ENCODE measurements around the gene WDR33. TPM values are rescaled to one million over a fixed set of nuclear protein-coding genes. Genes with fewer than 3 reads are reported as not detected.

WDR33 gene
- total RNA-seq, 4 donors from 2014 or later: 25.8 to 35.3 (median 33.3) TPM

DNA sequence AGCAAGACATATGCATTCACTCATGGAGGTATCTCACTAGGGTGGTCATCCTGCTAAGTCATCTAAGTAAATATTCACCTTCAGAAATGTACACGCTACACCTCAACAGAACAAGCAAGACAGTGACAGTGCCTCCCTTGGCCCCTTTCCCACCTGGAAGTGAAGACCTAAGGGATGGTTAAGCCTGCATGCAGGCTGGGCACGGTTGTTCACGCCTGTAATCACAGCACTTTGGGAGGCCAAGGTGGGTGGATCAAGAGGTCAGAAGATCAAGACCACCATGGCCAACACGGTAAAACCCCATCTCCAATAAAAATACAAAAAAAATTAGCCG lies 140.0 kb downstream of the WDR33 start:
- TF ChIP-seq, protein P1, sequence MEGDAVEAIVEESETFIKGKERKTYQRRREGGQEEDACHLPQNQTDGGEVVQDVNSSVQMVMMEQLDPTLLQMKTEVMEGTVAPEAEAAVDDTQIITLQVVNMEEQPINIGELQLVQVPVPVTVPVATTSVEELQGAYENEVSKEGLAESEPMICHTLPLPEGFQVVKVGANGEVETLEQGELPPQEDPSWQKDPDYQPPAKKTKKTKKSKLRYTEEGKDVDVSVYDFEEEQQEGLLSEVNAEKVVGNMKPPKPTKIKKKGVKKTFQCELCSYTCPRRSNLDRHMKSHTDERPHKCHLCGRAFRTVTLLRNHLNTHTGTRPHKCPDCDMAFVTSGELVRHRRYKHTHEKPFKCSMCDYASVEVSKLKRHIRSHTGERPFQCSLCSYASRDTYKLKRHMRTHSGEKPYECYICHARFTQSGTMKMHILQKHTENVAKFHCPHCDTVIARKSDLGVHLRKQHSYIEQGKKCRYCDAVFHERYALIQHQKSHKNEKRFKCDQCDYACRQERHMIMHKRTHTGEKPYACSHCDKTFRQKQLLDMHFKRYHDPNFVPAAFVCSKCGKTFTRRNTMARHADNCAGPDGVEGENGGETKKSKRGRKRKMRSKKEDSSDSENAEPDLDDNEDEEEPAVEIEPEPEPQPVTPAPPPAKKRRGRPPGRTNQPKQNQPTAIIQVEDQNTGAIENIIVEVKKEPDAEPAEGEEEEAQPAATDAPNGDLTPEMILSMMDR (IDR thresholded peaks at IDR 0.05): no peak
- no peak for TF ChIP-seq POLR2A (IDR thresholded peaks at IDR 0.05; ENCODE audit: low read depth)
- no peak for TF ChIP-seq EP300 (IDR thresholded peaks at IDR 0.05)
- no peak for TF ChIP-seq POLR2AphosphoS5 (IDR thresholded peaks at IDR 0.05)
- H3K9me3 ChIP-seq: no peaks in the 10 kb centered on the region
- intact Hi-C loops (cut with DNase I): no loop called here
- peak overlapping the region; percentile 97 to 99 (median 98) for H3K27ac ChIP-seq (replicated peaks in 1 of 4)
- peaks cover 51 to 94% (median 81%) of the 10 kb centered on the region in 4 donors for H3K4me1 ChIP-seq
- H3K36me3 ChIP-seq: peaks cover 0 to 20% (median 0%) of the 10 kb centered on the region in 4 donors
- peak overlapping the region; percentile 6 to 92 (median 83) for H3K4me3 ChIP-seq
- WGBS: 54% methylated on average over 5 of the region's 5 CpGs
- no peak for DNase-seq (ENCODE audit: extremely low spot score)
- no peaks in the 10 kb centered on the region for H3K27me3 ChIP-seq

DNA sequence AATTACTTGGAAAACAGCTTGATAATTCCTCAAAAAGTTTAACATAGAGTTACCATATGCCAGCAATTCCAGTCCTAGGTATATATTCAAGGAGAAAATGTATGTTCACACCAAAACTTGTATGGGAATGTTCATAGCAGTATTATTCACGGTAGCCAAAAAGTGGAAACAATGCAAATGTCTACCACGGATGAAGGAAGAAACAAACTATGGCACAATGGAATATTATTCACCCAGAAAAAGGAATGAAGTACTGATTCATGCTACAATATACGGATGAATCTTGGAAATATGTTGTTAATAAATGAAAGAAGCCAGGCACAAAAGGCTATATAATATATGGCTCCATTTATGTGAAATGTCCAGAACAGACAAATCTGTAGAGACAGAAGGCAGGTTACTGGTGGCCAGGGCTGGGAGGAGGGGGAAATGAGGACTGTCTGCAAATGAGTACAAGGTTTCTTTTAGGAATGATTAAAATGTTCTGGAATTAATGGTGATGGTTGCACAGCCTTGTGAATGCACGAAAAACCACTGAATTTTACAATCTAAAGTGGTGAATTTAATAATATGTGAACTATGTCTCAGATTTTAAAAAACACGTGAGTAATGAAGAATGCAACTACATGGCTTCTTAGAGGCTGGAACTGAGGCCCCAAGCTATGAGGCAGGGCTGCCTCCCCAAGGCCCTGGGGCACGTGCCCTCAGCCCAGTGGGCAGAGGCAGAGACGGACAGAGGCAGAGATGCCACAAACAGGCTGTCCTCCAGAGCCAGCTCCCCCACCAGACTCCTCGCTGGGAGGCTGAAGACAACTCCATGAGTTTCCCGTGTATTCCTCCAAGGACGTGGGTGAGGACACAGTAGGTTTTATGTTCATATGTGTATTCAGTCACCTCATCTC lies 140.7 kb downstream of the WDR33 start:
- H3K9me3 ChIP-seq: no peaks in the 10 kb centered on the region
- H3K36me3 ChIP-seq: peaks cover 0 to 20% (median 0%) of the 10 kb centered on the region in 4 donors
- 53% methylated on average over 10 of the region's 10 CpGs for WGBS
- H3K27me3 ChIP-seq: no peaks in the 10 kb centered on the region
- no peak for DNase-seq (ENCODE audit: extremely low spot score)
- peaks cover 58 to 94% (median 82%) of the 10 kb centered on the region in 4 donors for H3K4me1 ChIP-seq
- TF ChIP-seq, protein P1 (IDR thresholded peaks at IDR 0.05): no peak
- TF ChIP-seq EP300 (IDR thresholded peaks at IDR 0.05) (no peak), POLR2AphosphoS5 (IDR thresholded peaks at IDR 0.05) (no peak), POLR2A (IDR thresholded peaks at IDR 0.05; ENCODE audit: low read depth) (no peak)
- intact Hi-C loops (cut with DNase I): no loop called here
- H3K4me3 ChIP-seq: peak overlapping the region; percentile 6 to 92 (median 83)
- H3K27ac ChIP-seq (replicated peaks in 1 of 4): peak overlapping the region; percentile 97 to 99 (median 98)

DNA sequence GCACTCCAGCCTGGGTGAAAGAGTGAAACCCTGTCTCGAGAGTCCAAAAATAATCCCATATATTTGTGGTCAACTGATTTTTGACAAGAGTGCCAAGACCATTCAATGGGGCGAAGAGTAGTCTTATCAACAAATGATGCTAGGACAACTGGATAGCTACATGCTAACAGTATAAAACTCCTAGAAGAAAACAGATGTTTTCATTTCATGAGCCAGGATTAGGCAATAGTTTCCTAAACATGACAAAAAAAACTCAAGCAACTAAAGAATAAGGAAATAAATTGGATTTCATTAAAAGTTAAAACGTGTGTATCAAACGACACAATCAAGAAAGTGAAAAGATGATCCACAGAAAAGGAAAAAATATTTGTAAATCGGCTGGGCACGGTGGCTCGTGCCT lies 141.9 kb downstream of the WDR33 start:
- peaks cover 0 to 20% (median 0%) of the 10 kb centered on the region in 4 donors for H3K36me3 ChIP-seq
- no peaks in the 10 kb centered on the region for H3K27me3 ChIP-seq
- intact Hi-C loops (cut with DNase I): no loop called here
- H3K4me1 ChIP-seq: peaks cover 67 to 100% (median 91%) of the 10 kb centered on the region in 4 donors
- WGBS: 37% methylated on average over 7 of the region's 7 CpGs
- peak overlapping the region; percentile 56 to 98 (median 84) for H3K27ac ChIP-seq (replicated peaks in 1 of 4)
- TF ChIP-seq POLR2AphosphoS5 (IDR thresholded peaks at IDR 0.05) (no peak), EP300 (IDR thresholded peaks at IDR 0.05) (no peak), POLR2A (IDR thresholded peaks at IDR 0.05; ENCODE audit: low read depth) (no peak)
- TF ChIP-seq, protein P1 (IDR thresholded peaks at IDR 0.05): no peak
- no peak for DNase-seq (ENCODE audit: extremely low spot score)
- H3K9me3 ChIP-seq: no peaks in the 10 kb centered on the region
- H3K4me3 ChIP-seq: peak overlapping the region in 1 of 4 donors; percentile 8

DNA sequence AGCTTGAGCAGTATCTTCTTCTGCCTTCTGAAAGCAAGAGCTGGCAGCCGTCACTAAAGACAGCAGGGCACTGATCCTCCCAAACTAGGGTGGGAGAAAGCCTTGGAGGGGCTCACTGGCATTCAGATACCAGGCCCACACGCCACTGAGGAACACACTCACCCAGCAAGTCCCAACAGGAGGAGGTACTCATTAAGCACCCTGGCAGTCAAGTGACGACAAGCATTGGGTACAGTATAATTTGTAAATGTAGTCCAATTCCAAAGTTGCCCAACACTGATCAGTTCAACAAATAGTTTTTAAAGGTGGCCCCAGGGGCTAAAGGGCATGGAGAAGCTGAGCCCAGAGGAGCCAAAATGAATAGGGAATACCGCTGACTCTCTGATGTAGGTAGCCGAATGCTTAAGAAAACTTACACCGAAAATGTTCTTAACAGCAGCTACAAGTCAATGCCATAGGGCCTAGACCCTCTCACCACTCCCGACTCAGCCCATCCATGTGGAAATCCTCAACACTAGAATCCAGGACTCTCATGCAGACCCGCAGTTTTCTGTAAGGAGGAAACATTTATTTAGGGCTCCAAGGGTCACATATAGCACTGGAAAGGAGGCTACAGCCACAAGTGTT lies 145.6 kb downstream of the WDR33 start:
- Histone ChIP-seq H3K4me1 (peaks cover 80 to 100% (median 91%) of the 10 kb centered on the region in 4 donors), H3K4me3 (peak overlapping the region; percentile 49 to 60 (median 52)), H3K36me3 (peaks cover 0 to 7% (median 1%) of the 10 kb centered on the region in 4 donors), H3K27me3 (no peaks in the 10 kb centered on the region), H3K27ac (replicated peaks in 1 of 4) (peak overlapping the region; percentile 81 to 93 (median 88)), H3K9me3 (no peaks in the 10 kb centered on the region)
- intact Hi-C loops (cut with DNase I): no loop called here
- TF ChIP-seq, protein P1 (IDR thresholded peaks at IDR 0.05): no peak
- TF ChIP-seq POLR2AphosphoS5 (IDR thresholded peaks at IDR 0.05) (no peak), POLR2A (IDR thresholded peaks at IDR 0.05; ENCODE audit: low read depth) (no peak), EP300 (IDR thresholded peaks at IDR 0.05) (no peak)
- WGBS: 70% methylated on average over 7 of the region's 8 CpGs
- DNase-seq (ENCODE audit: extremely low spot score): no peak
